ENCODE data around the gene EXOC2.

EXOC2 gene

DNA sequence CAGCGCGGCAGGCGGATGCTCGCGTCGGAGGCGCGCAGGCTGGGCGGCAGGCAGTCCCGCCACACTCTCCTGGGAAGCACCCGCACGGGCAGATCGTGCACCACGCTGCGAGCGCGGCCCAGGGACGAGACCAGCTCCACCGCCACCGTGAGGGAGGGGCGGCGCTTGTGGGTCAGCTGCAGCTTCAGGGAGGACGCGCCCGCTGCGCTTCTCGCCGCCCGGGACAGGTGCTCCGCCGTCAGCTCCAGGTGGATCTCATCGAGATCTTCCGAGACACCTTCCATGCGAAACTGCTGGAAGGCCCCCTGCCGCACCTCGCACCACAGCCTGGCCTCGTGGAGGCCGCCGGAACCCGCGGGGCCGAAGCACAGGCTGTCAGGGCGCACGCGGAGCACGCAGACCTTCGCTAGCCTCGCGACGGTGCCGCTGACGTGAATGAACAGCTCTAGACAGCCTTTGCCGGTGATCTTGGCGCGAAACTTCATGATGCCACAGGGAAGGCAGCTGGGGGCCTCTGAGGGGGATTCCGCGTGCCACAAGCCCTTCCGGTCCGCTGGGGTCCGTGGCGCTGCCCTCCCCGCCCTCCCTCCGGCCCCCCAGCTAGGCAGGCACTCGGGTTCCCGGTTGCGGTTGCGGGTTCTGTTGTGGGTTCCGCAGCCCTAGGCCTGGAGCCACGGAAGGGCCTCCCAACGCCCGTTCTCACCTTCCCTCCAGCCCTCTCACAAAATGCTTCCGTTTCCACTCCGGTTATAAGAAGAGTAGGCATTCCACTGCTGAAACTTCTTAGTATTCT lies 36.3 kb downstream of the EXOC2 start, which contains the start of gene HUS1B:
Gene HUS1B (minus strand): TSS at position 641 of the 793 bp plus-strand sequence. CDS start 156 bp downstream, at position 485.
- TF ChIP-seq, protein P1, sequence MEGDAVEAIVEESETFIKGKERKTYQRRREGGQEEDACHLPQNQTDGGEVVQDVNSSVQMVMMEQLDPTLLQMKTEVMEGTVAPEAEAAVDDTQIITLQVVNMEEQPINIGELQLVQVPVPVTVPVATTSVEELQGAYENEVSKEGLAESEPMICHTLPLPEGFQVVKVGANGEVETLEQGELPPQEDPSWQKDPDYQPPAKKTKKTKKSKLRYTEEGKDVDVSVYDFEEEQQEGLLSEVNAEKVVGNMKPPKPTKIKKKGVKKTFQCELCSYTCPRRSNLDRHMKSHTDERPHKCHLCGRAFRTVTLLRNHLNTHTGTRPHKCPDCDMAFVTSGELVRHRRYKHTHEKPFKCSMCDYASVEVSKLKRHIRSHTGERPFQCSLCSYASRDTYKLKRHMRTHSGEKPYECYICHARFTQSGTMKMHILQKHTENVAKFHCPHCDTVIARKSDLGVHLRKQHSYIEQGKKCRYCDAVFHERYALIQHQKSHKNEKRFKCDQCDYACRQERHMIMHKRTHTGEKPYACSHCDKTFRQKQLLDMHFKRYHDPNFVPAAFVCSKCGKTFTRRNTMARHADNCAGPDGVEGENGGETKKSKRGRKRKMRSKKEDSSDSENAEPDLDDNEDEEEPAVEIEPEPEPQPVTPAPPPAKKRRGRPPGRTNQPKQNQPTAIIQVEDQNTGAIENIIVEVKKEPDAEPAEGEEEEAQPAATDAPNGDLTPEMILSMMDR (IDR thresholded peaks at IDR 0.05; ENCODE audit: low read length, missing control alignments) = no peak
- H3K4me3 ChIP-seq (replicated peaks; ENCODE audit: low read depth, low read length) = no peak within 1 kb of the TSS
- DNase-seq (ENCODE audit: low read depth) = no peak

DNA sequence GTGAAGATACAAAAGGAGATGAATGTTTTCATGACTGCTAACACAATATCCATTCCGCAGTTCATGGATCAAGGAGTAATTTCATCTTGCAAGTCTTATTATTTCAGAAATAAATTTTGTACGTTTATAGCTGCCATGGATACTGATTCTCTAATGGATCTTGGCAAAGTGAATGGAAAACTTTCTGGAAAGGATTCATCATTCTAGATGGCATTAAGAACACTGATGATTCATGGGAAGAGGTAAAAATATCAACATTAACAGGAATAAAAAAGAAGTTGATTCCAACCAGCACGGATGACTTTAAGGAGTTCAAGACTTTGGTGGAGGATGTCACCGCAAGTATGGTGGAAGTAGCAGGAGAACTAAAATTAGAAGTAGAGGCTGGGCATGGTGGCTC lies 38.8 kb downstream of the EXOC2 start:
- TF ChIP-seq, protein P1 (IDR thresholded peaks at IDR 0.05; ENCODE audit: low read length, missing control alignments) = no peak
- H3K4me3 ChIP-seq (replicated peaks; ENCODE audit: low read depth, low read length) = no peak overlapping the region
- peak; percentile 21 for DNase-seq (ENCODE audit: low read depth)

DNA sequence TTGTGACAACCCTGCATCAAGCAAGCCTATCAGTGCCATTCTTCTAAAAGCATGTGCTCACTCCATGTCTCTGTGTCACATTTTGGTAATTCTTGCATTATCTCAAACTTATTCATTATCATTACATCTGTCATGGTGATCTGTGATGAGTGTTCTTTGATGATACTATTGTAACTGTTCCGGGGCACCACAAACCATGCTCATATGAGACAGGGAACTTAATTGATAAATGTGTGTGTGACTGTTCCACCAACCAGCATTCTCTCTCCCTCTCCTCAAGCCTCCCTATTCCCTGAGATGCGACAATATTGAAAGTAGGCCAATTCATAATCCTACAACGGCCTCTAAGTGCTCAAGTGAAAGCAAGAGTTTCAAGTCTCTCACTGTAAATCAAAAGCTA lies 40.1 kb downstream of the EXOC2 start:
- TF ChIP-seq, protein P1 (IDR thresholded peaks at IDR 0.05; ENCODE audit: low read length, missing control alignments) = no peak
- no peak overlapping the region for H3K4me3 ChIP-seq (replicated peaks; ENCODE audit: low read depth, low read length)
- no peak for DNase-seq (ENCODE audit: low read depth)

DNA sequence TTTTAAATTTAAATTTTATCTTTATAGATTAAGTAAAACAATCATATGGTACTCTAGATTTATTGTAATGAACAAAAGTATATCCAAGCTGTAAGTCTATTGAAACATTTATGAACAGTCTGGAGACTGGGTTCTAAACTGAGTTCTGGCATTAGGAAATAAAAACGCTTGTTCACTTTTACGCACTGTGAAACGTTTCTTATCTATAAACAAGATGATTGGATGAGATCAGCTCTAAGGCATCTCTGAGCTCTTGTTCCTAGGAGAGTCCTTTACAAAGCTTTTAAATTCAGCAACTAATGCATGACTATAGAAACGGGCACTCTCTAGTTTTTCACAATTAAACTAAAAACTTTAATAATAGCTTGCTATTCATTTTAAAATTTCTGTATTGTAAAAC lies 42.8 kb downstream of the EXOC2 start:
- no peak overlapping the region for H3K4me3 ChIP-seq (replicated peaks; ENCODE audit: low read depth, low read length)
- peak; percentile 48 for DNase-seq (ENCODE audit: low read depth)
- TF ChIP-seq, protein P1 (IDR thresholded peaks at IDR 0.05; ENCODE audit: low read length, missing control alignments) = no peak

DNA sequence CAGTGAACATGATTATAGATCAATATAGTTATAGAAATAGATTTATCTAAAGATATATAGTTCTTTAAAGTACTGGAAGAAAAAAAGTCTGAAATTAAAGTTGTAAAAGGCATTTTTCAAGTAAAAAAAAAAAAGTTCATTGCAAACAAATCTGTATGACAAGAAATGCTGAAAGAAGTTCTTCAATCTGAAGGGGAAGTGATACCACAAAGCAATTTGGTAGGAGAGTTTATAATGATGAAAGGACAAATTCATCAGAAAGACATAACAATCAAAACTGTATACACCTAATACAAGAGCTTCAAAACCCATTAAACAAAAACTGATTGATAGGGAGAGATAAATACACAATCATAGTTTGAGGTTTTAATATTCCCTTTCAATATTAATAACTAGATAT lies 50.1 kb downstream of the EXOC2 start:
- TF ChIP-seq, protein P1 (IDR thresholded peaks at IDR 0.05; ENCODE audit: low read length, missing control alignments) = no peak
- no peak overlapping the region for H3K4me3 ChIP-seq (replicated peaks; ENCODE audit: low read depth, low read length)
- DNase-seq (ENCODE audit: low read depth) = no peak

DNA sequence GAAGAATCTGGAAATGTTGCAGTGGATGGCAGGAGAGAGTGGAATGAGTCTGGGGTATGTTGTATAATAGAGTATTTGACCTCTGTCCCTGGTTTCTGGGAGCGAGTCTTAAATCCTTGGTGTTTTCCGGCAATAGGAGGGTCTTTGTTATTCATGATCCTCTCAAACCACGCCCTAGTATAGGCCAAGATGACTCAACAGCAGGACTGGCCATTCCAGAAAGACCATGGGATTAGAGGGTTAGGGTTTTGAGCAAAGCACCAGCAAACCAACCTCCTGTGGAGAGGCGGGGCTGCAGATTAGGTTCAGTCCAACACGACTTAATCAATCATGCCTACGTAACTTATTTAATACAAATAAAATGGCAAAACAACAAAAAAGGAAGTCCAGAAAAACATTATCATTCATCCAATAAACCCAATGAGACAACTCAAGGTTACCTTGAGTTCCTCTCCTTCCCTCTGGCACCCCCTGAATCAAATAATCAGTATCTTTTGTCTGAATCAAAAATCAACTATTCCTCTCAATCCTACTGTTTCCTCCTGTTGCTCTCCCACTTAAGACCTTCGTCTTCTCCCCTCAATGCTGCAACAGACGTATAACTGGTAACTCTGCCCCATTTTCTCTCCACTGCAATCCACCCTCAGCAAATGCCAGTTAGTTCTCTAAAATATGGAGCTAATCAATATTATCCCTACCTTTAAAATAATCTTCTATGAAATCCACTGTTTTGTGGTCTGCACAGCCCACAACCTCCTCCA lies 51.5 kb downstream of the EXOC2 start:
- no peak overlapping the region for H3K4me3 ChIP-seq (replicated peaks; ENCODE audit: low read depth, low read length)
- TF ChIP-seq, protein P1 (IDR thresholded peaks at IDR 0.05; ENCODE audit: low read length, missing control alignments) = no peak

More for the DNA sequence above, 51.5 kb downstream of the EXOC2 start:
- no peak for DNase-seq (ENCODE audit: low read depth)
